PC-3 (cell line): Measurements from ENCODE around the gene MEX3A. TPM values are rescaled to one million over a fixed set of nuclear protein-coding genes. Genes with fewer than 3 reads are reported as not detected.

ENCODE experiments used
- ATAC-seq: fragments of 200-7000 bp; cut with Tn5 transposase; 2 replicates; pipeline ENCODE4 v1.9.1; 2020; ENCODE audit warnings: mild to moderate bottlenecking, moderate library complexity
- BruUV-seq: library from RNA; stranded (reverse); fragments of 400-500 nt; replicated peaks from 2 replicates; lab custom pipeline; 2021; lab: Mats Ljungman, UMichigan
- CTCF ChIA-PET: fragments of 300-600 bp; sonication (Branson Sonifier 250); formaldehyde crosslinking; loops from one replicate; lab custom pipeline; 2022; ENCODE audit warnings: antibody characterized with exemption; lab: Charles Lee
- POLR2A ChIA-PET: fragments of 300-600 bp; sonication (Branson Sonifier 250); formaldehyde crosslinking; loops from one replicate; lab custom pipeline; 2022; ENCODE audit warnings: antibody characterized with exemption; ENCODE audit not compliant: unreplicated experiment; lab: Charles Lee
- DNase-seq: peaks from one replicate; pipeline ENCODE4 v3.0.0-alpha.2; 2015
- H2AFZ ChIP-seq: fragments of 300-600 bp; sonication (generic); 2 replicates; pipeline ENCODE4 v1.6.0; 2016; ENCODE audit warnings: antibody characterized with exemption, low read length
- H3F3A ChIP-seq: fragments of 300-600 bp; sonication (generic); one replicate; pipeline ENCODE4 v1.6.0; 2017; ENCODE audit warnings: antibody characterized with exemption, low read length, control low read depth, mild to moderate bottlenecking; ENCODE audit not compliant: unreplicated experiment
- H3K27ac ChIP-seq: fragments of 300-600 bp; sonication (generic); 2 replicates; pipeline ENCODE4 v1.5.1; 2016; ENCODE audit warnings: mild to moderate bottlenecking, low read length
- H3K27me3 ChIP-seq: fragments of 300-600 bp; sonication (generic); 2 replicates; pipeline ENCODE4 v1.6.1; 2016; ENCODE audit warnings: low read length, mixed read lengths
- H3K36me3 ChIP-seq: fragments of 300-600 bp; sonication (generic); 2 replicates; pipeline ENCODE4 v1.6.1; 2016; ENCODE audit warnings: low read depth, mixed run types, low read length, mixed read lengths
- H3K4me1 ChIP-seq: fragments of 300-600 bp; sonication (generic); 2 replicates; pipeline ENCODE4 v1.5.1; 2016; ENCODE audit warnings: low read length; ENCODE audit not compliant: insufficient read depth
- H3K4me2 ChIP-seq: fragments of 300-600 bp; sonication (generic); 2 replicates; pipeline ENCODE4 v1.6.0; 2016; ENCODE audit warnings: low read length
- H3K4me3 ChIP-seq: fragments of 300-600 bp; sonication (generic); 2 replicates; pipeline ENCODE4 v1.5.1; 2016; ENCODE audit warnings: mild to moderate bottlenecking, low read length, mixed read lengths
- H3K79me2 ChIP-seq: fragments of 300-600 bp; sonication (generic); 2 replicates; pipeline ENCODE4 v1.6.1; 2017; ENCODE audit warnings: low read length, mixed read lengths
- H3K9ac ChIP-seq: fragments of 300-600 bp; sonication (generic); 2 replicates; pipeline ENCODE4 v1.6.0; 2016; ENCODE audit warnings: mild to moderate bottlenecking, low read length
- H3K9me2 ChIP-seq: fragments of 300-600 bp; sonication (generic); replicated peaks from 2 replicates; pipeline ENCODE4 v1.6.1; 2016; ENCODE audit warnings: mixed run types, low read length, mixed read lengths
- H3K9me3 ChIP-seq: fragments of 300-600 bp; sonication (generic); 2 replicates; pipeline ENCODE4 v1.6.1; 2016; ENCODE audit warnings: low read length, mixed read lengths
- H4K20me1 ChIP-seq: fragments of 300-600 bp; sonication (generic); 2 replicates; pipeline ENCODE4 v1.6.1; 2016; ENCODE audit warnings: low read length, mixed read lengths
- EZH2 ChIP-seq: fragments of 300-600 bp; sonication (generic); IDR thresholded peaks from one replicate; pipeline ENCODE4 v1.6.1; 2017; ENCODE audit warnings: antibody characterized with exemption, mild to moderate bottlenecking, low read length; ENCODE audit not compliant: unreplicated experiment
- EZH2phosphoT487 ChIP-seq: fragments of 300-600 bp; sonication (generic); IDR thresholded peaks from 2 replicates; pipeline ENCODE4 v1.6.1; 2018; ENCODE audit warnings: mild to moderate bottlenecking, antibody characterized with exemption, low read length, borderline replicate concordance
- intact Hi-C: fragments of 100-400 bp; cut with micrococcal nuclease; formaldehyde crosslinking; loops from 2 replicates; pipeline ENCODE4 v1.9.0; 2023
- total RNA-seq: library from RNA; depleted of rRNA; stranded (reverse); fragments of >200 nt; gene quantifications from 2 replicates; pipeline ENCODE4 v1.2.3, GENCODE V29; 2014
- TF ChIP-seq, protein P1 (sequence below): fragments of 300-600 bp; sonication (generic); conservative IDR thresholded peaks from 2 replicates; pipeline ENCODE4 v1.5.1; 2017; ENCODE audit warnings: antibody characterized with exemption, low read depth, mild to moderate bottlenecking, low read length

The MEX3A gene
- total RNA-seq, 1 experiment from 2014 or later, result 12.9 TPM

DNA sequence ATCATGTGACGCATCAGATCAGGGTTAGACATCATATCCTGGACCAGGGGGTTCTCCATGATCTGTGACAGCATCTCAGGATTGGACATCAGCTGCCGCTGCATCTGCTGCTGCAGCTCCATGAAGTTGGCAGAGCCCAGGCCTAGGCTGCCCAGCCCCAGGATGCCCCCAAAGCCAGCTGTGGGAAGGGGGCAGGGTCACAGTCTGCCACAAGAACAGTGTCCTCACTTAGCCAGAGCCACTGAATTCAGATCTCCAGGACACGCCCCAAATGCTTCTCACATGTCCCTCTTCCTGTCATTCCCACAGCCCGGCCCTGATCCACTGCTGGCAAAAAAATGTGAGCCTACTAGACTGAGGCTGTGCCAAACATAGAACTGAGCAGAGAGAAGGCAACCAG, 31.9 kb downstream of the MEX3A start:
- no TSS peak for BruUV-seq
- ChIA-PET POLR2A (no interaction called here), CTCF (no interaction called here)
- no peak overlapping the region for H3K9ac ChIP-seq
- H3K4me2 ChIP-seq, result no peak overlapping the region
- H3K27me3 ChIP-seq, result no peaks in the 10 kb centered on the region
- intact Hi-C loops, result no loop called here
- H4K20me1 ChIP-seq, result 0 out of 2 replicates have a peak, but pooled peaks cover 3% of the 10 kb centered on the region
- H3K9me2 ChIP-seq, result no peaks in the 10 kb centered on the region
- ATAC-seq (no peak), DNase-seq (no peak)
- TF ChIP-seq EZH2phosphoT487, result no peak
- no peak for TF ChIP-seq EZH2
- TF ChIP-seq, protein P1, sequence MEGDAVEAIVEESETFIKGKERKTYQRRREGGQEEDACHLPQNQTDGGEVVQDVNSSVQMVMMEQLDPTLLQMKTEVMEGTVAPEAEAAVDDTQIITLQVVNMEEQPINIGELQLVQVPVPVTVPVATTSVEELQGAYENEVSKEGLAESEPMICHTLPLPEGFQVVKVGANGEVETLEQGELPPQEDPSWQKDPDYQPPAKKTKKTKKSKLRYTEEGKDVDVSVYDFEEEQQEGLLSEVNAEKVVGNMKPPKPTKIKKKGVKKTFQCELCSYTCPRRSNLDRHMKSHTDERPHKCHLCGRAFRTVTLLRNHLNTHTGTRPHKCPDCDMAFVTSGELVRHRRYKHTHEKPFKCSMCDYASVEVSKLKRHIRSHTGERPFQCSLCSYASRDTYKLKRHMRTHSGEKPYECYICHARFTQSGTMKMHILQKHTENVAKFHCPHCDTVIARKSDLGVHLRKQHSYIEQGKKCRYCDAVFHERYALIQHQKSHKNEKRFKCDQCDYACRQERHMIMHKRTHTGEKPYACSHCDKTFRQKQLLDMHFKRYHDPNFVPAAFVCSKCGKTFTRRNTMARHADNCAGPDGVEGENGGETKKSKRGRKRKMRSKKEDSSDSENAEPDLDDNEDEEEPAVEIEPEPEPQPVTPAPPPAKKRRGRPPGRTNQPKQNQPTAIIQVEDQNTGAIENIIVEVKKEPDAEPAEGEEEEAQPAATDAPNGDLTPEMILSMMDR, result no peak
- peaks cover 4% of the 10 kb centered on the region for H3F3A ChIP-seq
- H3K79me2 ChIP-seq, result peaks cover 27% of the 10 kb centered on the region
- H3K36me3 ChIP-seq, result peaks cover 35% of the 10 kb centered on the region
- no peak overlapping the region for H3K27ac ChIP-seq
- H3K9me3 ChIP-seq, result no peaks in the 10 kb centered on the region
- no peak overlapping the region for H3K4me3 ChIP-seq
- H2AFZ ChIP-seq, result no peak overlapping the region
- H3K4me1 ChIP-seq, result peaks cover 9% of the 10 kb centered on the region

DNA sequence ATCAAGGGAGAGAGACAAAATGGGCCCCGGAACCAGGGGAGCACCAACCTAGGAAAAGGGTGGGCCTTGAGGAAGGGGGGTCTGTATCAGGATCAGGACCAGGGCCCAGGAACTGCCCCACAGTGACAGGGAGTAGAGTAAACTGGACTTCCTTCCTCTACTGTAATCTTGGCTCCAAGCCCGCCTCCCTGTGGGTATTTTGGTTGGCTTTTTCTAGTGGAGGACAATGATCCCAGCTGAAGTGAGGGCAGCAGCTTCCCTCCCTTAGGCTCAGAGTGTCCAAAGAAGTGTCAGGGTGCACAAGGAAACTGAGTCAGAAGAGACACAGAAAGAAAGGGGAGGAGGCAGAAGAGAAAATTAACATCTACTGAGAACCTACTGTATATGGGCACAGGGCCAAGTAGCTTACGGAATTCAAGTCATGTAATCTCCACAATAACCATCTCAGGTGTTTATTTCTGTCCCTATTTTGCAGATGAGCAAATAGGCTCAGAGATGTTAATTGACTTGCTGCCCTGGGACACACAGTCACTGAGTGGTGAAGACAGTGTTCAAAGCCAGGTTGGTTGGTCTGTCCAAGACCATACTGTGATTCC, 33.5 kb downstream of the MEX3A start:
- Histone ChIP-seq H3K9ac (no peak overlapping the region), H2AFZ (no peak overlapping the region), H3K9me2 (no peaks in the 10 kb centered on the region), H3K27ac (no peak overlapping the region), H3K27me3 (no peaks in the 10 kb centered on the region), H3K4me1 (peaks cover 5% of the 10 kb centered on the region), H3K4me3 (no peak overlapping the region), H4K20me1 (0 out of 2 replicates have a peak, but pooled peaks cover 3% of the 10 kb centered on the region), H3F3A (no peaks in the 10 kb centered on the region), H3K79me2 (peaks cover 24% of the 10 kb centered on the region), H3K4me2 (no peak overlapping the region), H3K9me3 (no peaks in the 10 kb centered on the region), H3K36me3 (peaks cover 44% of the 10 kb centered on the region)
- TF ChIP-seq, protein P1, result no peak
- no peak for TF ChIP-seq EZH2
- TF ChIP-seq EZH2phosphoT487, result no peak
- ATAC-seq (no peak), DNase-seq (no peak)
- no TSS peak for BruUV-seq
- POLR2A ChIA-PET, result no interaction called here
- CTCF ChIA-PET, result no interaction called here
- intact Hi-C loops, result no loop called here

DNA sequence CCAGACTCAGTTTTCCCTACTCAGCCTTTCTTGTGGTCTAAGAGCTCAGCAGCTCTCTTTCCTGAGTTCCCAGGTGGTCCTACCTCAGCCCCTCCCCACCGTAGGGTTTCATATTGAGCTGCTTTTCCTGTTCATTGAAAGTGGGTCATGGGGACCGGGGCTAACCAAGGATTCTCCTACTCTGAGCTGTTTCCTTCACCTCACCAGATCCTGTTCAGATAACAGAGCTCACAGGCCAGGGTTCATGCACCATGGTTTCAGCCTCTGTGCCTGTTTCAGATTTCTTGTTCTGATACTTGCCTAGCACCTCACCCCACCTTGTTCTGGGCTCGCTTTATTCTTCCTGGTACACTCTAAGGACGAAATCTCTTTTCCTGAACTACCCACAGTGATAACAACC, 37.2 kb downstream of the MEX3A start:
- H3K4me2 ChIP-seq, result no peak overlapping the region
- H3K27me3 ChIP-seq, result no peaks in the 10 kb centered on the region
- H3K9me2 ChIP-seq, result no peaks in the 10 kb centered on the region
- peaks cover 45% of the 10 kb centered on the region for H3K36me3 ChIP-seq
- POLR2A ChIA-PET, result no interaction called here
- no peak overlapping the region for H3K27ac ChIP-seq
- no peaks in the 10 kb centered on the region for H4K20me1 ChIP-seq
- peaks cover 8% of the 10 kb centered on the region for H3K4me1 ChIP-seq
- H3F3A ChIP-seq, result no peaks in the 10 kb centered on the region
- intact Hi-C loops, result no loop called here
- H3K79me2 ChIP-seq, result no peaks in the 10 kb centered on the region
- ATAC-seq (no peak), DNase-seq (no peak)
- no peak overlapping the region for H3K9ac ChIP-seq
- BruUV-seq, result no TSS peak
- no peak overlapping the region for H3K4me3 ChIP-seq
- CTCF ChIA-PET, result no interaction called here
- TF ChIP-seq EZH2phosphoT487 (no peak), EZH2 (no peak)
- TF ChIP-seq, protein P1, result no peak
- H2AFZ ChIP-seq, result no peak overlapping the region
- no peaks in the 10 kb centered on the region for H3K9me3 ChIP-seq
